Activated naive CD8-positive, alpha-beta T cell treated with anti-CD3 and anti-CD28 coated beads, Interleukin-2, amount 50 U/mL, for 24 hours (primary cell): ENCODE data around the gene ANXA2.

ENCODE experiments used
- ATAC-seq: fragments of 150-1000 bp; cut with Tn5 transposase; one replicate; pipeline ENCODE4 v1.10.0; 2021
- DNase-seq: peaks from one replicate; pipeline ENCODE4 v3.0.0; 2021
- H3K27ac Mint-ChIP-seq: one replicate; pipeline ENCODE4 v1.8.0; 2021; ENCODE audit warnings: mild to moderate bottlenecking, mixed read lengths
- H3K27me3 Mint-ChIP-seq: one replicate; pipeline ENCODE4 v1.8.0; 2021; ENCODE audit warnings: mixed read lengths
- H3K36me3 Mint-ChIP-seq: one replicate; pipeline ENCODE4 v1.8.0; 2021; ENCODE audit warnings: low read depth, mixed read lengths
- H3K4me1 Mint-ChIP-seq: one replicate; pipeline ENCODE4 v1.8.0; 2021; ENCODE audit warnings: mixed read lengths
- H3K4me3 Mint-ChIP-seq: one replicate; pipeline ENCODE4 v1.8.0; 2021; ENCODE audit warnings: mild to moderate bottlenecking, moderate library complexity, mixed read lengths
- H3K9me3 Mint-ChIP-seq: one replicate; pipeline ENCODE4 v1.8.0; 2021; ENCODE audit warnings: mixed read lengths

Gene ANXA2

DNA sequence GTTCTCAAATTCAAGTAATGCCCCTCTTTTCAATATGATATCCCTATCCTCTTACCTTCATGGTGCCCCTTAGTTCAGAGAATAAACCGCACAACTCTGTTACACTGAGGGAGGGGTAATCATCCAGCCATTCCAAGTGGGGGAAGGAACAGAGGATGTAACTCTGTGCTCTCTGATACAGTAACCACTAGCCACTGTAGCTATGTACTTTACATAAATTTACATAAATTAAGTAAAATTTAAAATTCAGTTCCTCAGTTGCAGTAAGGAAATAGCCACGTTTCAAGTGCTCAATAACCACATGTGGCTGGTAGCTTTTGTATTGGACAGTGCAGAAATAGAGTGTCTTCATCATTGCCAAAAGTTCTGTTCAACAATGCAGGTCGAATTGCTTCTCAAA lies 90.8 kb downstream of the ANXA2 start:
- Mint-ChIP-seq H3K27ac (no peak overlapping the region), H3K4me1 (no peaks in the 10 kb centered on the region), H3K27me3 (peaks cover 26% of the 10 kb centered on the region), H3K4me3 (no peak overlapping the region), H3K9me3 (no peaks in the 10 kb centered on the region), H3K36me3 (no peaks in the 10 kb centered on the region)
- ATAC-seq, result no peak
- no peak for DNase-seq

DNA sequence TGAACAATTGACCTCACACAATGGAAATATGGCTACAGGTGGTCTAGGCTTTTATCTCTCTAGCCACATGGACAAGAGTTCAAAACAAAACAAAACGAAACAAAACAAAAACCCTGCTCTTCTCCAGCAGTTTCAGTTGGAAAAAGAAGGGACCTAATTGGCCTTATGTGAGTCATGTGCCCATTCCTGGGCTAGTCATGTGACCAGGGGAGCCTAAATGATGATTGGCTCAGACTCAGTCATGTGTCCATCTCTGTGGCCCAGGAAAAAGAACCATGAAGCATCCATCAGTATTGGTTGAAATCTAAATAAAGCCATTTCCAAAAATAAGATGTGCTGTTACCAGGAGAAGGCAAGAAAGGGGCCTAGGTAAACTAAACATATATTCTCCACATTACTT lies 96.8 kb downstream of the ANXA2 start:
- Mint-ChIP-seq H3K4me1 (no peaks in the 10 kb centered on the region), H3K9me3 (peaks cover 2% of the 10 kb centered on the region), H3K27me3 (peaks cover 12% of the 10 kb centered on the region), H3K36me3 (no peaks in the 10 kb centered on the region), H3K4me3 (no peak overlapping the region), H3K27ac (no peak overlapping the region)
- DNase-seq (no peak), ATAC-seq (no peak)

DNA sequence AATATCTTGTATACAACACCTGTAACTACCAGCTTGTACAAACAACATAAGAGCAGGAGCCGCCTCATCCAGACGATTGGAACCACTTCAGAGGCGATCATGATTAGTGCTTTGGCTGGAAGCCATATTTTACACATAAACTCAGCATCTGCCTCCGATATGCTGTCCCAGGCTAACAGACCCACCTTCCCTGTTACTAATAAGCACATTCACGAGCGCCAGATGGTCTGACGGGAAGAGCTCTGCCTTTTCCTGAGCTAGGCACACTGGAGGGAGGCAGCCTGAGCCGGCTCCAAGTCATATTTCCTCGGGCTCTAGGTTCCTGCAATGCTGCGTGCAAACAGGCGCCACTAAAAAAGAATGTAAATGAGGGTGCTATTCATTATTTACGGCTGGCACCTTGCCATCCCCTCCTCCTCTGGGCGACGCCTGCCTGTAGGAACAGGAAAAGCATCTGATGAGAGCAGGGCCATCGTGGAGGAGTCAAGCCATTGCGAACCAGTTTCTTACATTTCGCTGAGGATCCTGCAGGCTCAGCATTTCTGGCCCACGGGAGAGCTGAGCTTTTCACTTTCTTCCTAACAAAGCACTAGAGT lies 98.2 kb downstream of the ANXA2 start:
- no peak overlapping the region for H3K27ac Mint-ChIP-seq
- peaks cover 7% of the 10 kb centered on the region for H3K9me3 Mint-ChIP-seq
- H3K27me3 Mint-ChIP-seq, result peaks cover 7% of the 10 kb centered on the region
- ATAC-seq, result no peak
- H3K36me3 Mint-ChIP-seq, result no peaks in the 10 kb centered on the region
- H3K4me3 Mint-ChIP-seq, result no peak overlapping the region
- no peak for DNase-seq
- no peaks in the 10 kb centered on the region for H3K4me1 Mint-ChIP-seq
